Measurements from ENCODE around the gene TBX3. TPM values are rescaled to one million over a fixed set of nuclear protein-coding genes. Genes with fewer than 3 reads are reported as not detected.

Gene TBX3
- total RNA-seq, 2 experiments from 2014 or later = not detected

- Histone ChIP-seq H4K20me1 (ENCODE audit: insufficient read depth, low read length) (no peaks in the 10 kb centered on the region), H3K9me3 (ENCODE audit: low read length) (no peaks in the 10 kb centered on the region), H3K9me2 (ENCODE audit: insufficient read depth, low read length) (no peaks in the 10 kb centered on the region), H3K4me2 (ENCODE audit: low read length) (no peak overlapping the region), H3K27ac (ENCODE audit: low read depth, low read length, poor library complexity, severe bottlenecking) (no peak overlapping the region), H3K79me2 (ENCODE audit: insufficient read depth, low read depth, low read length) (no peaks in the 10 kb centered on the region), H3K36me3 (ENCODE audit: insufficient read depth, low read length) (no peaks in the 10 kb centered on the region), H3K4me3 (ENCODE audit: low read depth, low read length, poor library complexity, severe bottlenecking) (no peak overlapping the region), H2AFZ (ENCODE audit: low read length) (no peak overlapping the region), H3K4me1 (ENCODE audit: insufficient read depth, low read length, poor library complexity, severe bottlenecking) (no peaks in the 10 kb centered on the region)
- ChIA-PET POLR2A (no interaction called here), CTCF (ENCODE audit: unreplicated experiment) (no interaction called here)
- BruUV-seq (replicated peaks) = no TSS peak
- no peak for TF ChIP-seq EZH2phosphoT487 (IDR thresholded peaks at IDR 0.05; ENCODE audit: borderline replicate concordance, low read depth, low read length)
- TF ChIP-seq CTCF (conservative IDR thresholded peaks at IDR 0.05; ENCODE audit: low read length) = no peak
- no peak for DNase-seq (ENCODE audit: low spot score)
- intact Hi-C loops (cut with micrococcal nuclease; ENCODE audit: unreplicated experiment) = no loop called here
Measured at GRCh38 chr12:114681116-114681871, 2.7 kb downstream of the TBX3 start.

GRCh38 chr12:114680604-114681069 lies 3.3 kb downstream of the TBX3 start:
- intact Hi-C loops (cut with micrococcal nuclease; ENCODE audit: unreplicated experiment) = no loop called here
- H3K4me1 ChIP-seq (ENCODE audit: insufficient read depth, low read length, poor library complexity, severe bottlenecking) = no peaks in the 10 kb centered on the region
- no peak overlapping the region for H3K27ac ChIP-seq (ENCODE audit: low read depth, low read length, poor library complexity, severe bottlenecking)
- H2AFZ ChIP-seq (ENCODE audit: low read length) = no peak overlapping the region
- no peaks in the 10 kb centered on the region for H3K9me3 ChIP-seq (ENCODE audit: low read length)
- H4K20me1 ChIP-seq (ENCODE audit: insufficient read depth, low read length) = no peaks in the 10 kb centered on the region
- H3K79me2 ChIP-seq (ENCODE audit: insufficient read depth, low read depth, low read length) = no peaks in the 10 kb centered on the region
- no peak overlapping the region for H3K4me3 ChIP-seq (ENCODE audit: low read depth, low read length, poor library complexity, severe bottlenecking)
- no peak for DNase-seq (ENCODE audit: low spot score)
- H3K9me2 ChIP-seq (ENCODE audit: insufficient read depth, low read length) = no peaks in the 10 kb centered on the region
- CTCF ChIA-PET (ENCODE audit: unreplicated experiment) = no interaction called here
- no peaks in the 10 kb centered on the region for H3K36me3 ChIP-seq (ENCODE audit: insufficient read depth, low read length)
- no TSS peak for BruUV-seq (replicated peaks)
- POLR2A ChIA-PET = no interaction called here
- no peak for TF ChIP-seq CTCF (conservative IDR thresholded peaks at IDR 0.05; ENCODE audit: low read length)
- TF ChIP-seq EZH2phosphoT487 (IDR thresholded peaks at IDR 0.05; ENCODE audit: borderline replicate concordance, low read depth, low read length) = no peak
- no peak overlapping the region for H3K4me2 ChIP-seq (ENCODE audit: low read length)

DNA sequence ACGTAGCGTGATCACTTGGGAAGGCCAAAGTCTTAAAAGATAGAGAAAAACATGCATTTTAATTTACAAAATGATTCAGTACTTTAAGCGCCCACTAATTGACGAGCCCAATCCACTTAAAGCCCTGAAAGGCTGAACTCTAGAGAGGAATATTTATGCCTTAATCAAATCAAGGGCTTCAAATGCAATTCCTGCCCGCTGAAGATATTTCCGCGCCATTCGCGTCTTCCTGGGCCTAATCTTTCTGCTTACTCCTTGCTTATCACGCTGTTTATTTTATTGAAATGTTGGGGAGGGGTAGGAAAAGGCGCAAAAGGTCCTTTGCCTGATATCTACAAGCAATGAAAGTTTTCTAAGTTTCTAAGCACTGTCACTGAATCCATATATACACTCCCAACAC lies 4.0 kb downstream of the TBX3 start:
- no TSS peak for BruUV-seq (replicated peaks)
- no peak overlapping the region for H2AFZ ChIP-seq (ENCODE audit: low read length)
- DNase-seq (ENCODE audit: low spot score) = no peak
- no peaks in the 10 kb centered on the region for H3K9me3 ChIP-seq (ENCODE audit: low read length)
- H3K4me3 ChIP-seq (ENCODE audit: low read depth, low read length, poor library complexity, severe bottlenecking) = no peak overlapping the region
- H4K20me1 ChIP-seq (ENCODE audit: insufficient read depth, low read length) = no peaks in the 10 kb centered on the region
- H3K27ac ChIP-seq (ENCODE audit: low read depth, low read length, poor library complexity, severe bottlenecking) = no peak overlapping the region
- no peaks in the 10 kb centered on the region for H3K79me2 ChIP-seq (ENCODE audit: insufficient read depth, low read depth, low read length)
- ChIA-PET POLR2A (no interaction called here), CTCF (ENCODE audit: unreplicated experiment) (no interaction called here)
- no peaks in the 10 kb centered on the region for H3K36me3 ChIP-seq (ENCODE audit: insufficient read depth, low read length)
- intact Hi-C loops (cut with micrococcal nuclease; ENCODE audit: unreplicated experiment) = no loop called here
- H3K4me1 ChIP-seq (ENCODE audit: insufficient read depth, low read length, poor library complexity, severe bottlenecking) = no peaks in the 10 kb centered on the region
- TF ChIP-seq EZH2phosphoT487 (IDR thresholded peaks at IDR 0.05; ENCODE audit: borderline replicate concordance, low read depth, low read length) (no peak), CTCF (conservative IDR thresholded peaks at IDR 0.05; ENCODE audit: low read length) (no peak)
- H3K9me2 ChIP-seq (ENCODE audit: insufficient read depth, low read length) = no peaks in the 10 kb centered on the region
- no peak overlapping the region for H3K4me2 ChIP-seq (ENCODE audit: low read length)

Measured in OCI-LY7 (cell line).